ENCODE measurements around the gene MAP3K5.
A peak's percentile ranks its signal among the peaks of the same experiment; 100 is the strongest.

Gene MAP3K5

DNA sequence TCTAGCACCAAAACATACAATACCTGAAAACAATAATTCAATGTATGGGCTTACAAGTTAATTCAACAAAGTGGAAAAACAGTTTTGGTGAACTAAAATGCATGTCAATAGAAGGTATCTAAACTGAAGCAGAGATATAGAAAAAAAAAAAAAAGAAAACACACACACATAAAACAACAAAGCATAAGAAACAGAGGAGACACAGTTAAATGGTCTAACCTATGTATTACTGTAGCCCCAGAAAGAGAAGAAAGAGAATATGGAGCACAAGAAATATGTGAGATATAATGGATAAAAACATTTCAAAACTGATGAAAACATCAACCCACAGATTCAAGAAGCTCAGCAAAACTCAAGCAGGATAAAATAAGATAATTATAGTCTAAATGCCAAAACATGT, 118.7 kb downstream of the MAP3K5 start:
- DNase-seq = no peak

DNA sequence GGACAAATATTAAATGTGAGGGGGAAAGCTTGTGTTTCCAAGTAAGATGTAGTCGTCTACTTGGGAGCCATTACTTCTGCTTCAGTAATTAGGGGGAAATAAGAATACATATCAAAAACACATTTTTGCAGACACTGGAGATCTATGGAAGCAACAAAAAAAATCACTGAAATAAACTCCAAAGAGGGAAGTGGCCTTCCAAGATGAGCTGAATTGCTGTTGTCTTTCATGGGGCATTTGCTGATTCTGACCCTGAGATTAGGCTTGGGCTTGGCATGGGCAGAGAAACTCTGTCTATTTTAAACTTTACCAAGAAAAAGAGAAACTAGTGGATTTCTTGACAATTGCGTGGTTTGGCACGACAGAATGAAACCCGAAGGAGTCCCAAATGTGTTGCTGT, 120.1 kb downstream of the MAP3K5 start:
- no peak for DNase-seq

DNA sequence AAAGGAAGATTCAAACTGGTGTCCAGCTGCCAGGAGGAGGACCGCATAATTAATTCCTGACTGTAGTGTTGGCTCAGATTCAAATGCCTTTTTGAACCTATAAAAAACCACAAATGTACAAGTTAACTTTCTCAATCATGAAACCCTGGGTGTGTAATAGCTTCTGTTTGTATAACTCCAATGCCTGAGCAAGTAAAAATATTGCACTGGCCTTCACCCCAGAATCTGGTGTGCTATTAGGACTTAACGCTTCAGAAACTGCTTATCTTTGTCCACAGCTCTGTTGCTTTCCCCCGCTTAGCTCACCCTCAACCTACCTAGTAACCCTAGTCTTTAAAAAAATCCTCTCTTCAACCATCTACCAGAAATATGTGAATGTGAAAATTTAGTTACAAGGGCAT, 123.0 kb downstream of the MAP3K5 start:
- no peak for DNase-seq

GRCh38 chr6:136668571-136668970, 123.7 kb downstream of the MAP3K5 start:
- DNase-seq = no peak

- no peak for DNase-seq
Measured at GRCh38 chr6:136666041-136666440, 126.2 kb downstream of the MAP3K5 start.

- DNase-seq = no peak
Measured at GRCh38 chr6:136662347-136663237, 129.7 kb downstream of the MAP3K5 start.

GRCh38 chr6:136660727-136661126, 131.6 kb downstream of the MAP3K5 start:
- DNase-seq = no peak

DNA sequence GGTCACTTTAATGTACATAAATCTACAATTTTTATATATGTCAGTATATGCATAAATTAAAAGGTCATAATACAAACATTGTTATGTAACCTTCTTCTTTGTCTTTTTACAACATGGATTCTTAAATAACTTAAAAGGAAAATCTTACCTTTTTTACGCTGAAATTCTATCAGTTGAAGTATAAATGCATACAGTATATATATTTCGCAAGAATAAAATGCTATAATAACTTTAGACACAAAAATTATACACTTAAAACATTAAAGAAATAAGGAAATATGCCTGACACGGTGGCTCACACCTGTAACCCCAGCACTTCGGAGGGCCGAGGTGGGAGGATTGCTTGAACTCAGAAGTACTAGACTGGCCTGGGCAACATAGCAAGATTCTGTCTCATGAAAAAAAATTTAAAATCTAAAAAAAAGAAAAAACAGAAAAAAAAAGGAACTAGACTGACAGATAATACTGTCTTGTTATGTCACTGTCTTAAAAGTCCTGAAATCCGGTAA, 132.2 kb downstream of the MAP3K5 start:
- DNase-seq = no peak

DNA sequence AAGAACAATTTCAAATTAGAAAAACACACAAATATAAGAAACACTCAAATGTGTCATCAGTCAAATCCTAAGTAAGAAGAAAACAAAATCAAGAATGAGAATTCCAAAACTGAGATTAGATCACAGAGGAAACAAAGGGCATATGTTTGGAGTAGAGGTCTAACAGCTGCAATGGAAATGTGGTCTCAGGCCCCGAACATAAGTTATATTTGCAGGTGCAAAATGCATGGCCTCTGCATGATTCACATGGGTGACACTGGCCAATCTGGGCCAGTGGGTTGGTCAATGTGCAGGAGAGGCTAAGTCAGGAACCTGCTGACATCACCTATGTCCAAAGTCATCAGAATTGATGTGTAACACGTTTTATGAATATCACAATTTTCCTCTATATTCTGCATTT, 133.6 kb downstream of the MAP3K5 start:
- no peak for DNase-seq

DNA sequence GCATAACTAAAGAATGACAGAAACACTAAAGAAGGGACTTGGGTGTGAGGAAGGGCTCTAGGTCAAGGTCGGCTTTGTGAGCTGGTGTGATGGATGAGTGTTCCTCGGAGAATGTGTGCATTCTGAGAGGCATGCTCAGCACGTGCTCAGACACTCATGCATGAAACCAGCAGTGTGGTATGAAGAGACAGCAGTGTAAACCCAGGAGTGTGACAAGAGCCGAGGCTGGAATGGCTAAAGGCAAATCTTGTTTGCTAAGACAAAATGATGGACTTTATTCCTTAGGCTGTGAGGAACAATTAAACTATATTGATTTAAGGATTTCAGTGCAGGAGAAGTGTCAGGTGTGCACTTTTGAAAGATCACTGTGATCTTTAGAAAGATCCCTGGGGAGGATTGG, 134.6 kb downstream of the MAP3K5 start:
- DNase-seq = no peak

- no peak for DNase-seq
Measured at GRCh38 chr6:136656121-136656520, 136.2 kb downstream of the MAP3K5 start.

DNA sequence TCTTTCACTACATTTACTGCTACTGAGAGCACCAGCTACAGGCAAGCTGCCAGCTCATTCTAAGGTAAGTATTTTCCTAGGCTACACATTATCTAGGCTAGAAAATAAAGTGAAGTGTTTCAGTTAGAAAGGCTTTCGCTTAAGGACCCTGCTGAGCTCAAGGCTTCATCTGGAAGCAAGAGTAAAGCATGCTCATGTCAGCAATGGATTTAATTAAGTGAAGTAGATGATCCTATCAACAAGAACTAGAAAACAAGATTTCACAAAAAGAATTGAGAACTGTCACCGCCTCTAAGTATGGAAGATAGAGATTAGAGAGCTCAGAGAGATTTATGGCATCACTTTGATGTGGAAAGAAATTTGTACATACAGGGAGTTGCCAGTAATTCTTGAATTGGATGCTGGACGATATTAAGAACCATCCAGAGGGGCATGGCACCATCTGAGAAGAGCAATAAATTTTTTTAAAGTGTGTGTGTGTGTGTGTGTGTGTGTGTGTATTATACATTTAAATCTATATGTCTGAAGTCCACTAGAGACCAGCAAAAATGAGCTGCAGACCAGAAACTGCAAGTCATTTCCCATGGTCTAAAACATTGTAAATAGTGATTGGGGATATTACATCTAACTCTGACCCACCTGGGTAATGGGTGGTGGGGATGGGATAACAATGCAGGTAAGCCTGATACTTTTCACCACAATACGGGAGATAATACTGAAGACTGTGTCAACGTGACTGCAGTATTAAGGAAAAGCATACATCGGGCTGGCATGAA, 136.8 kb downstream of the MAP3K5 start:
- no peak for DNase-seq

GRCh38 chr6:136654086-136654485, 138.2 kb downstream of the MAP3K5 start:
- no peak for DNase-seq

DNA sequence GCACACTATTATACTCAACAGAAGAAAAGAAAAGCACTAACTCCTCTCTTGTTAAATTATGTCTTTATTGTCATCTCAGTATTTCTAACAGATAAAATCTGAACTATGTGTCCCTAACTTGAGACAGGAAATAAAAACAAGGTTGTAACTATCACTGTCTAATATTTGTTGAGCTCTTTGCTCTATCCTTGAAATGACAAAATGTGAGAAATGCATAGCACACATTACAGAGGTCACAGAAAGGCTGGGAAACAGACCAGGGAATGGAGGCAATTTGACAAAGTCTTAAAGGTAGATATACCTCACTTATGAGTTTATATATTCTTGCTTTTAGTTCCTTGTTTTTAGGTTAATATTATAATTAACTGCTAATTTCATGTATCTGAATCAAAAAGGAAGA, 139.6 kb downstream of the MAP3K5 start:
- no peak for DNase-seq

DNA sequence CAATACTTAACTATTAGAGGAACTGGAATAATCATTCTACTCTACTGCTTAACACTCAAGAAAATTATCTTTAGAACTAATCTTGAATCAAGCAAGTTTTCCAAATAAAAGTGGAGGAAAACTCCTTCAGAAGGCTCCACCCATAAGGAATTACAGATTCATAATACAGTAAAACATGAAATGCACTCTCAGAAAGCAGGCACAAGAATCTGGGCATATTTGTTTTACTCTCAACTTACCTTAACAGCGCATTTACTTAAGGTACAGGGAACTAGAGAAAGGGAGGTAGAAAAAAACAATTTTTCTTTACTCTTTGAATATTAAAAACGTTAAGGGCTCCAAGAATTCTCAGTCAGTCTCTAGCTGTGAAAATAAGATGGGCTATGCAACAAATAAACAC, 140.3 kb downstream of the MAP3K5 start:
- DNase-seq = no peak

- peak; percentile 57 to 73 (median 63) for DNase-seq
Measured at GRCh38 chr6:136647363-136647852, 144.9 kb downstream of the MAP3K5 start.

GRCh38 chr6:136646377-136646776, 145.9 kb downstream of the MAP3K5 start:
- DNase-seq = no peak

- no peak for DNase-seq
Measured at GRCh38 chr6:136644597-136644952, 147.7 kb downstream of the MAP3K5 start.

DNA sequence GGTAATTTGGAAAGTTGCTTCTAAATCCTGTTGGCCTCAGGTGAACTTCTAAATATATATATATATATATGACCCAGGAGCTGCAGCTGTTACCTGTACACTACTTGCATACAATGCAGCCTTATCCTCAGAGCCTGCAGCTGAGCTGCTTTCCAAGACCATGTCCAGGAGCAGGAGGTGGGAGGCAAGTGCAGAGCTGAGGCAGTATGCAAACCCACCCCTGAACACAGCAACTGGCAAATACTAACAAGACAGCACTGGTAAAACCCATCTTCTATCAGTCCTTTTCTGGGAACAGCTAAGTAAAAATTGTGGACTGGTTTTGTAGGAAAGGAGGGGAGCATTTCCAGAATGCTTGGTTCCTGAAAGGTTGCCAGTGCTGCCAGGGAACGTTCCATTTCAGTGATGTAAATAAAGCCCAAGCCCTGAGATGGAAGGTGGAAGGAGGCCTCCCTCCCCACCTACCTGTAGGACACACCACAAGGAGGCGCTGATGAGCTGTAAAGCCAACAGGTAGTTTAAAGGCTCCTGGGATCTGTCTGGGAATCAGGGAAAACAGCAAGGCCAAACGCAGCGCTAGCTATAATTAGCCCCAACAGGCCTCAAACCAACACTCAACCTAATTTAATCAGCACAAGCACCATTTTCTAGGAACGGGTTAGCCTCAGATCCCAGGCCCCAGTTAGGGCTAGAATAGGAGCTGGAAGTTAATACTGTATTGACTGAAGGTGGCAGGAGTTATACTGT, 148.3 kb downstream of the MAP3K5 start:
- DNase-seq = peak; percentile 74 to 86 (median 82)

DNA sequence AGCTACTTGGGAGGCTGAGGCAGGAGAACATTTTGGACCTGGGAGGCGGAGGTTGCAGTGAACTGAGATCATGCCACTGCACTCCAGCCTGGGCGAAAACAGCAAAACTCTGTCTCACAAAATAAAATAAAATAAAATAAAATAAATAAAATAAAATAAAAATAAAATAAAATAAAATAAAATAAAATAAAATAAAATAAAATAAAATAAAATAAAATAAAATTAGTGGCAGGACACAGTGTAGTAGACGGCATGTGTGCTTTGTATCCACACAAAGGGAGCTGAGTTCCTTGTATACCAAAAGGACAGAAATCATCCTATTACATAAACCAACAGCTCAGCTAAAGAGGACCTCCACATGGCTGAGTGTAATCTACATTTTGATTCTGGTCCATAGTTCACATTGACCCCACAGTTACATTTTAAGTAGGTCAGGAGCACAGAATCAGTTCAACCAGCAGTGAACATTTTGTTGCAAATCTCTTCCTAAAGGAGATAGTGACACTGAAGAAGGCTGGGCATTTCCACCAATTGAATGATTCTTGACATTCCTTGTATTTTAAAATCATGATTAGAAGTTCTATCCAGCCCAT, 150.3 kb downstream of the MAP3K5 start:
- no peak for DNase-seq

- no peak for DNase-seq
Measured at GRCh38 chr6:136641166-136641565, 151.1 kb downstream of the MAP3K5 start.

DNA sequence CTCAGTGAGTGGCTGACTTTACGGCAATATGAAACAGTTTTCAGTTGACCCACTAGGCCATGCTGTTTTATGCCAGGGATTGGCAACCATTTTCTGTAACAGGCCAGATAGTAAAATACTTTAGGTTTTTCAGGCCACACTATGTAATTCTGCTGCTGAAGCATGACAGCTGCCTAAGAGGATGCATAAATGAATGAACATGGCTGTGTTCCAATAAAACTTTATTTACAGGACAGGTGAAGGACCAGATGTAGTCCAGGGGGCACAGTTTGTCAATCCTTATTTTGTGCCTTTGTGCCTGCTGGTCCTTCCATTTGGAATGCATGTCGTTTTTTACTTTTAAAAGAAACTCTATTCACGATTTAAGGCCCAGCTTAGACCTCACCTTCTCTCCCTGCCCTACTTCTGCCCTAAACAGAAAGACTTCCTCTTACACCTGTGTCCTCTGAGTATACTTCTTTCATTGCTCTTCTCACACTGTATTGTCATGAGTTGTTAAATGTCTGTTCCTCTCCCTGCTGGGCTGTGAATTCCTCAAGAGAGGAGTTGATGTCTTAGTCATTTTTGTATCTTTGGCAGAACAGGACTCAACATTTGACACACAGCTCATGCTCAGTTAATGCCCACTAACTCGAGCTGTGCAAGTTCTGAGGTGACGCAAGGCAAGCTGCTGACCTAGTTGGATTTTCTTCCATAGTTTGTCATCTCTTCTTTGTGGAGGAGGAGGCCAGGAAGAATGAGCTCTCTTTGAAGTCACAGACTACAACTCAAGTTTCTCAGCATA, 152.0 kb downstream of the MAP3K5 start:
- peak; percentile 63 to 75 (median 65) for DNase-seq

All from suppressor macrophage treated with lipopolysaccharide for 1 hour (primary cell).